GM19455 (cell line): ENCODE measurements around the gene CDC25B.
"Not testable (repeated sequence)": the region's sequence is repeated elsewhere in the genome, so short reads cannot be mapped to it uniquely, and the experiment has no call there.

ENCODE experiments used
- ATAC-seq: cut with Tn5 transposase; IDR thresholded peaks from one replicate; pipeline ENCODE4 v1.9.1; 2021; ENCODE audit not compliant: unreplicated experiment

The CDC25B gene

DNA sequence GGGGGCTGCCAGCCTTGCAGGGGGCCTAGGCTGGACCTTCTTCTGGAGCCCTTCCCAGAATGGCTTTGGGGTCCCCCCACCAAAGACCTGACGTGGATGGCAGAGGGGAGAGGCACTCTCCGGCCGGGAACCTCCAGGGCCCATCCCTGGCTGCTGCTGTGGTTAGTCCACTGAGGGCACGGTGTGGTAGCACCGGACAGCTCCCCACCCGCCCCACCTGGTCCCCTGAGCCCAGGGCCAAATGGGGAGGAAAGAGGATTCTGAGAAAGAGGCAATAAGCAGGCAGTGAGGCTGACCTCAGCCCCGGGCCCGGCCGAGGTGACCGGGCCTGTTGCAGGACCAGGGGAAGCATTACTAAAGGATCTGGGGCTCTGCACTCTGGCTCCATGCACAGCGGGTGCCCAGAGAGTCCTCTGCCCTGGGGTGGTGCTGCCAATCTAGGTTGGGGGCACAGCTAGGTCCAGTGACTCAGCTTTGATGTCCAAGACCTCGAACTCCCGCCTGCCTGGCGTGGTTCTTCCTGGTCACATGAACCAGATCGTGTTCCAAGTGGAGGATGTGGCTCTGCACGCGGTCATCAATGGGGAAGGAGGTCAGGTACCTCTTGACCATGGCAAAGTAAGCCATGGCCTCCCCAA lies 11.8 kb upstream of the CDC25B start:
- no peak for ATAC-seq

DNA sequence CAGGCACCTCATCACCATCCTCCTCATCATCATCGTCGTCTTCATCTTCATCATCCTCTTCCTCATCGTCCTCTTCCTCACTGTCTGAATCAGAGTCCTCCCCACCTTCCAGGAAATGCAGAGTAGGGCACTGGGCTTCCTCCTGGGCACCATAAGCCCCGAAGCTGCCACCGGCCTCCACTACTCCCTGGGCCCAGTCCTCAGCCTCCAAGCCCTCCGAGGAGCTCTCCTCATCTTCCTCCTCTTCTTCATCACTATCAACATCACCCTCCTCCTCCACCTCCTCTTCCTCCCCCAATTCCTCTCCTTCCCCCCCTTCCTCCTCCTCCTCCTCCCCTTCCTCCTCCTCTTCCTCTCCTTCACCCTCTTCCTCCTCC lies 11.3 kb upstream of the CDC25B start:
- no peak for ATAC-seq

DNA sequence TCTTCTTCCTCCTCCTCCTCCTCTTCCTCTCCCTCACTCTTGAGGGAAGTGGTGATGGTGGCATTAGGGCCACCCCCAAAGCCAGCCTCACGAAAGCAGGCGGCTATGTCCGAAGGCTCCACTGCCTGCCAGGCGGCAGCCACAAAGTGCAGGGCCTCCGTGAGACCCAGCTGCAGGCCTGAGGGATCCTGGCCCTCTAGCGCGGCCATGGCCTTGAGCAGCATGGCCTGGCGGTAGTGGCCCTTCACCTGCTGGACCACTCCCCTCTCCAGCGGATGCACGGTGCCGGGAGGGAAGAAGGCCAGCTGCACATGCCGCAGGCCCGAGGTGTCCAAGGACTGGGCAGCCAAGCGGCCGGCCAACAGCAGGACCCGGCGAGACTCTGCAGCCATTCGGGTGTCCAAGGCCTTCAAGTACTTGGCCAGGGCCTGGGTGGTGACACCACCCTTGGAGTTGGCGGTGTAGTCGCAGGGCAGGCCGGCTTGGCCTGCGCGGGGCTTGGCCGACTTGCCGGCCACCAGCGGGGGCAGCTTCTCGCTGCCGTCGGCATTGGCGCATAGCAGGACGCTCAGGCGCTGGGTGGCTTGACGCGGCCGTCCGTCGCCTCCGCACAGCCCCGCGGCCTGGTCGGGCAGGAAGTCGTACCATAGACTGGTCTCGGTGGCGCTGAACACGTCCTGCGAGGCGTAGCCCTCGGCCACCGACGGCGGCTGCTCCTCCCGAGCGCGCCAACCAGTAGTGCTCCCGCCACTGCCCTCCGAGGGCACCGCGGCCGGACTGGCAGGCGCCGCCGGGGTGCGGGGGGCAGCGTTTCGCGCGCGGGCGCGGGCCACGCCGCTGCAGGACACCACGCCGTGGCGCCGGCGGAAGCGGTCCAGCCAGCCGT lies 10.6 kb upstream of the CDC25B start:
- no peak for ATAC-seq

DNA sequence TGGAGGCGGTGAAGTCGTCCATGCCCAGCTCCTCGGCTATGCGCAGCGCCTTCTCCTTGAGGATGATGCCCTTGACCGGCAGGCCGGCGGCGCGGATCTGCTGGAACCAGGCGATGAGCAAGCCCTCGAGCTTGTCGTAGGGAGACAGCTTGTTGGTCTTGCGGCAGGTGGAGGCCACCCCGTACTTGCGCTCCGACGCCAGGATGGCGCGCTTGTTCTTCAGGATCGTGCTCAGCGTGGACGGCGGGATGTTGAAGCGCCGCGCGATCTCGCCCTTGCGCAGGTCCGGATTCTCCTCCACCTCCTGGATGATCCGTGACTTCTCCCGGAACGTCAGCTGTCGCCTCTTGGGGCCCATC lies 10.0 kb upstream of the CDC25B start:
- ATAC-seq: peak; percentile 32

DNA sequence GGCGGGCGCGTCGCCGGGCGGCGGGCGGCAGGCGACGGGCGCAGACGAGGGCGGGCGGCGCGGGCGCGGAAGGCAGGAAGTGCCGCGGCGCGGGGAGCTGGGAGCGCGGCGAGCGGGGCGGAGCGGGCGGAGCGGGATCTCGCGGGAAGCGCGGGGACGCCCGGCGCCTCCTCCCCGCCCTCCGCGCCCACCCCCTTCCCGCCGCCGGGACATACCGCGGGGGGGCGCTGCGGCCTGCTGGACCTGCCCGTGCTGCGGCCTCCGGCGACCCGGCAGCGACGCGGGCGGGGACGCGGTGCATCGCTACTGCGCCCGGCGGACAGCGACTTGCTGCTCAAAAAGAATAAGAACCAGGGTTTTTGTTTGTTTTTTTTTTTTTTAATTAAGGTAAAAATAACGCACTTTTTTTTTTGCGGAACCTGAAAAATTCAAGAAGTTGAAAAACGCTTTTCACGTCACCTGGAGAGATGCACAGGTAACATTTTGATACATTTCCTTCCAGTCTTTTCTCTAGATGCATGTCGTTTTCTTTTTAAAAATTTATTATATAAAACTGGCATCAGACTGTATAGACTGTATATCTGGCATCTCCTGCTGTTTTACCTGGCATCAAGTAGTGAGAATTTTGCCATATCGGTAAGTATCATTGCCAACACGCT lies 9.3 kb upstream of the CDC25B start, which contains the start of gene CENPB:
Gene CENPB (minus strand): TSS at position 76 of the 659 bp plus-strand sequence. CDS start 257 bp downstream, outside the sequence.
- ATAC-seq: peak; percentile 77

DNA sequence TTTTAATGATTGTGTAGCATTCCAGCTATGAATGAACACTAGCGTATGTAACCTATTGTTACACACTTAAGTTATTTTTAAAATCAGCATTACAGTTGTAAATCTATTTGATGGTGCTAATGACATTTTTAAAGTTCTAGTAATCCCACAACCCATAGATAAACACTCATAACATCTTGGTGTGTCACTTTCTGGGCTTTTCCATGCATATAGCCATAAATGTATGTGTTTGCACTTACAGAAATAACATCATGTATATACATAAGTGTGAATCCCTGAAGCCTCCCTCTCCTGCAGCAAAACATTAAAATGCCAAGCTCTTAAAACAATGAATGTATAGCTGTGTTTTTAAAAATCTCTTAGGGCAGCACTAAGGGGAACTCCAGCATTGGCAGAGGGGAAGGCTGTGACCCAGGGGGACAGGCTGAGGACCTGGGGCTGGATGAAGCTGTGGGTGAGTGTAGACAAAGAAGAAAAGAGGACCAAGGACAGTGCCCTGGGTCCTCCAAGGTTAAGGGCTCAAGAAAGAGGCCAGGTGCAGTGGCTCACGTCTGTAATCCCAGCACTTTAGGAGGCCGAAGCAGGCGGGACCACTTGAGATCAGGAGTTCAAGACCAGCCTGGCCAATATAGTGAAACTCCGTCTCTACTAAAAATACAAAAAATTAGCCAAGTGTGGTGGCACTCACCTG lies 8.6 kb upstream of the CDC25B start:
- ATAC-seq: no peak

DNA sequence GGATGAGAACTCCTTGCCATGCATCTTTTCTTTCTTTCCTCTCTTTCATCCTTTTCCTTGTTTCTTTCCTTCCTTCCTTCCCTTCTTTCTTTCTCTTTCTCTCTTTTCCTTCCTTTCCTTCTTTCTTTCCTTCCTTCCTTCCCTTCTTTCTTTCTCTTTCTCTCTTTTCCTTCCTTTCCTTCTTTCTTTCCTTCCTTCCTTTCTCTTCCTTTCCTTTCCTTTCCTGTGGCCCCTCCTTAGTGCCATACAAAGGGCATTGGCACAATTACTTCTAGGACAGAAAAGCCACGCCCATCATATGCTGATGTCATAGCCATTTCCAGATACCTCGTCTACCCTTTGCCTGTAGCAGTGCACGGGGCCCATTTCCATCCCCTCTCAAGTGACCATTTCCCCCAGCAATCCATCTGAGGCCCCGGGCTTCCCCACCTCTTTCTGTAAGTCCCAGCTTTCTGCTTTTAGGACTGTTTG lies 7.4 kb upstream of the CDC25B start:
- no peak for ATAC-seq

DNA sequence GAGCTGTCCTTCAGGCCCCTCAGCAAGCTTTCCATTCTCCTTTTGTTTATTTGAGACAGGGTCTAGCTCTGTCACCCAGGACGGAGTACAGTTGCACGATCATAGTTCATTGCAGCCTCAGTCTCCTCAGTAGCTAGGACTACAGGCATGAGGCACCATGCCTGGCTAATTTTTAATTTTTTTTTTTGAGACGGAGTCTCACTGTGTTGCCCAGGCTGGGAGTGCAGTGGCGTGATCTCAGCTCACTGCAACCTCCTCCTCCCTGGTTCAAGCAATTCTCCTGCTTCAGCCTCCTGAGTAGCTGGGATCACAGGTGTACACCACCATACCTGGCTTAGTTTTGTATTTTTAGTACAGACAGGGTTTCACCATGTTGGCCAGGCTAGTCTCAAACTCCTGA lies 6.9 kb upstream of the CDC25B start:
- ATAC-seq: not testable (repeated sequence)

DNA sequence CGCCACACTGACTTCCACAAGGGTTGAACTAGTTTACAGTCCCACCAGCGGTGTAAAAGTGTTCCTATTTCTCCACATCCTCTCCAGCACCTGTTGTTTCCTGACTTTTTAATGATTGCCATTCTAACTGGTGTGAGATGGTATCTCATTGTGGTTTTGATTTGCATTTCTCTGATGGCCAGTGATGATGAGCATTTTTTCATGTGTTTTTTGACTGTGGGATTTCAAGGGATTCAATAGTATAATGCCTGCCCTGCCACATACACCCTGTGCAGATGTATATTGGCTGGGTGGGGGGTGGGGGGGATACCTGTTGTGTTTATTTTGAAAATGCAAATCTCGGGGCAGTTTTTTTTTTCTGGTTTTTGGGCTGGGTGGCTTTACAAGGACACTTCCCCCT lies 1.9 kb upstream of the CDC25B start:
- not testable (repeated sequence) for ATAC-seq

DNA sequence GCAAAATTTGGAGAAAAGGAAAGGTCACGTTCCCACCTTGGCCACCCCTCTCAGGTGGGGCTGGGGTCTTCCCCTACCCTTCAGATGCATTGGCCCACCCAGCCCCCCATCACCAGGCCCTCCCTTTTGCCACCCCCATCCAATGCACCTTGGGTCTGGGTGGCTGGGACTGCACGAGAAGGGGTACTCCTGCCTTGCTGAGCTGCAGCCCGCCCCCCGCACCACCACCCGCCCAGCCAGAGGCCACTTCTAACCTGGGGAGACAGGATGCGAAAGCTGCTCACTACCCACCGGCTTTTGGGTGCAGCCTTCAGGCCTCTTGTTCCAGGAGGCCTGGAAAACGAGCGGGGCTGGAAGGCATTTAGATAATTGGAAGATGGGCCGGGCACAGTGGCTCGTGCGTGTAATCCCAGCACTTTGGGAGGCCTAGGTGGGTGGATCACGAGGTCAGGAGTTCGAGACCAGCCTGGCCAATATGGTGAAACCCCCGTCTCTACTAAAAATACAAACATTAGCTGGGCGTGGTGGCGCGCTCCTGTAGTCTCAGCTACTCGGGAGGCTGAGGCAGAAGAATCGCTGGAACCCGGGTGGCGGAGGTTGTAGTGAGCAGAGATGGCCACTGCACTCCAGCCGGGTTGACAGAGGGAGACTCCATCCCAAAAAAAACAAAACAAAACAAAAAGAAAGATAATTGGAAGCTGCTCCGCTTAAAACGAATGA lies 1.2 kb upstream of the CDC25B start:
- no peak for ATAC-seq

DNA sequence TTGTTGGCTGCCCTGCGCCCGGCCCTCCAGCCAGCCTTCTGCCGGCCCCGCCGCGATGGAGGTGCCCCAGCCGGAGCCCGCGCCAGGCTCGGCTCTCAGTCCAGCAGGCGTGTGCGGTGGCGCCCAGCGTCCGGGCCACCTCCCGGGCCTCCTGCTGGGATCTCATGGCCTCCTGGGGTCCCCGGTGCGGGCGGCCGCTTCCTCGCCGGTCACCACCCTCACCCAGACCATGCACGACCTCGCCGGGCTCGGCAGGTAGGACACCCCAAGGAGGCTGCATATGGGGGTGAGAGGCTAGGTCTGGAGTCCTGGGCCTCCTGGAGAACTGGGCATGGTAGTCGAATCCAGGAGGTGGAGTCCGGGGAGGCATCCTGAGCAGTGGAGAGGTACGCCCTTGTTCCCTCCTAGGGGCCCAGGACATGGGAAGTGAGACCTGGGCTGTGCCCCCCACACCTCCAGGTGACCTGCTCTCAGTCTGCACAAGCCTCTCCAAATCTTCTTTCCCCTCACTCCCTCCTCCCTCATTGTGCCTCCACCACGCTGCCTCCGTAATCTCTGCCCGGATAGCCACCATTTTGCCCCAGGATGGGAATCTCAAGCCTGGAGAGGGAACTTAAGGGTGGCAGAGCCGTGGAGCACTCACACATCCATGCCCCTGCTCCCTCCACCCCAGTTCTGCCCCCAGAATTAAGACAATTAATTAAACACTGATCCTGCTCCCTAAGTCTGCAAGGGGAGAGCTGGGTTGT lies 541 bp downstream of the CDC25B start:
- ATAC-seq: no peak

DNA sequence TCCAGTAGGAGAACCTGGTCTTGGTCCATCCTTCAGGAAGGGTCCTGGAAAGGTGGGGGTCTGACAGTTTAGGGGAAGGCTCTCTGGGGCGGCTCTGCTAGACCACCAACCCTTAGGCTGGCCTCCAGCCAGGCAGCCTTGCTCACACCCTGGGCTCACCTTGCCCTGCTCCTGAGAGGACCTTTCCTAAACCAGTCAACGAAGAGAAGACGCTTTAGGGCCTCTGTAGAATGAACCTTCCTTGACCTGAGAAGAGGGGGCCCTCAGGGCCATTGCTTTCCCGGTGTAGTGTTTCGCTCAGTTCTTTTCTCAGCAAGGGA lies 1.1 kb downstream of the CDC25B start:
- no peak for ATAC-seq

DNA sequence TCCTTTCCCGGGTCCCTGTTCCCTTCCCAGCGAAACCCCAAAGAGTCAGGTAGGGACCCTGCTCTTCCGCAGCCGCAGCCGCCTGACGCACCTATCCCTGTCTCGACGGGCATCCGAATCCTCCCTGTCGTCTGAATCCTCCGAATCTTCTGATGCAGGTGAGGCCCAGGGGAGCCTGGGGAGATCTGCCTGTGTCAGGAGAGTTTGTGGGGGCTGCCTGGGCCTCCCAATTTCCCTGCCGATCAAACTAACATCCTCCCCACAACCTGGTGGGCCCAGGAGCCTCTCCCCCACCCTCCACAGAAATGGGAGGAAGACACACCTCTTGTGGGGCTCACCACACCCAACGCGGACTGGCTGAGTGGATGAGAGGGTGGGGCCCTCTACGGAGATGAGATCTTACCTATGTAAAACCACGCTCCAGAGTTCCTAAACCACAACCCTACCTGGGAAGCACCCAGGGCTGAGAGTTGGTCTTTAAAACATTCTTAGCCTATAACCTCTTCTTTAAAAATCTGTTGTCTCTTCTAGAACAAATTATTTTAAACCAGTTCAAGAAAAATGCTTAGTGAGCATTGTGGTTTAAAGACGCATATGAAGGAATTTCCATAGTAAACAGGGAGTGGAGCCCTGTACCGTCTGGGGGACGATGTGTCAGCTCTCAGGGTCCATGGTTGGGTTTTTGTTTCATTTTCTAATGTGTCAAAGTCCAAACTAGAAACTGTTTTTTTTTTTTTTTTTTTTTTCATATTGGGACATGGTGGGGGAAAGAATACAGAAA lies 1.7 kb downstream of the CDC25B start:
- ATAC-seq: no peak

DNA sequence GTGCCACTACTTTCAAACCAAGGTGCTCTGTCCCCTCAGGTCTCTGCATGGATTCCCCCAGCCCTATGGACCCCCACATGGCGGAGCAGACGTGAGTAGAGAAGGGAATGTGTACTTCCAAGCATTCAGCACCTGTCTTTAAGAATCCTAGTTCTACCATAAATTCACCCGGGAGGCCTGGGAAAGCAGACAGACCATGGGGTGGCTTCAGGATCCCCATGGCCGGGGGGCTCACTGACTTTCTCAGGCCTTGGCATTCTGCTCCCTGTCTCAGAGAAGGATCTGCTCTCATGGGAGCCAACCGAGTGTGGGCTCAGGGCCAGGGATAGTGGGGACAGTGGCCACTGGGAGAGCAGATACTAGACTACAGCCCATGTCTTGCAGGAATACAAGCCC lies 2.3 kb downstream of the CDC25B start:
- ATAC-seq: no peak

DNA sequence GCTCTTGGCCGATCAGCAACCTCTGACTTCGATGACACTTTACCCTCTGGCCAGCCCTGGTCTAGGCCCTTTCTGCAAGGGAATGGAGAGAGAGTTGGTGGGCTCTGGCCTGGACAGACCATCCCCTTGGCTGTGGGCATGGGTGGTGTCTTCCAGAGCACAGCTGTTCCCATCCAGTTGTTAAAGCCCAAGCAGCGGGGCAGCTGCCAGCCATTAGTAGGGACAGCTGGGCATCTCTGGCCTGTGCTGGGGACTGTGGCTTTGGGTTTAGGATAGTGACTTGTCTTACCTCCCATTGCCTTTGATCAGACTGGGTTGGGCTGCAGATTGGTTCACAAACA lies 2.8 kb downstream of the CDC25B start:
- no peak for ATAC-seq

DNA sequence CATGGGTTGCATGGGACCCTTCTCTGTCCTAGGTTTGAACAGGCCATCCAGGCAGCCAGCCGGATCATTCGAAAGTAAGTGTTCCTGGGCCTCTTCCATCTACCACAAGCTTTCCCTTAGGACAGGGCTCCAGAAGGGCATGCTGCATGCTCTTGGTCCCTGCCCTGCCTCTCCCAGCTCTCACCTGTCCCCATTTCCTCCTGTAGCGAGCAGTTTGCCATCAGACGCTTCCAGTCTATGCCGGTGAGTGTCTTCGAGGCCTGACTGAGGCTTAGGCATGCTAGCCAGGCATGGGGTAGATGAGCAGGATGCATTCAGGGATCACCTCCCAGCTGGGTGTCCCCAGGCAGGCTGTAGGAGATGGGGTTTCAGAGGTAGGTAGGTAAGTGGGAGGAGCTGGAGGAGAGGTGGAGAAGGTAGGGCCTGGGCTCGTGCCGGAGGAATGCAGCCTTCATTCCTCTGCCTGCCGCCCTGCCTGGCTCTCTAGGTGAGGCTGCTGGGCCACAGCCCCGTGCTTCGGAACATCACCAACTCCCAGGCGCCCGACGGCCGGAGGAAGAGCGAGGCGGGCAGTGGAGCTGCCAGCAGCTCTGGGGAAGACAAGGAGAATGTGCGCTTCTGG lies 4.3 kb downstream of the CDC25B start:
- ATAC-seq: no peak

DNA sequence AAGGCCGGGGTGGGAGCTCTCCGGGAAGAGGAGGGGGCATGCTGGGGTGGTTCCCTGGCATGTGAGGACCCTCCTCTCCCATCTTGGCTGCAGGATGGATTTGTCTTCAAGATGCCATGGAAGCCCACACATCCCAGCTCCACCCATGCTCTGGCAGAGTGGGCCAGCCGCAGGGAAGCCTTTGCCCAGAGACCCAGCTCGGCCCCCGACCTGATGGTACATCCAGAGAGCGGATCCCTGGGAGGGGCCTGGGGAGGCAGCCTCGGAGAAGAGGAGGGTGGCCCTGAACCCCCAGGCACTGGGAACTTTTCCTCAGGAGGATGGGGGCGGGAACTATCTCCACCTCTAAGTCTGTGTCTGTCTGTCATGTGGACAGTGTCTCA lies 4.8 kb downstream of the CDC25B start:
- no peak for ATAC-seq

DNA sequence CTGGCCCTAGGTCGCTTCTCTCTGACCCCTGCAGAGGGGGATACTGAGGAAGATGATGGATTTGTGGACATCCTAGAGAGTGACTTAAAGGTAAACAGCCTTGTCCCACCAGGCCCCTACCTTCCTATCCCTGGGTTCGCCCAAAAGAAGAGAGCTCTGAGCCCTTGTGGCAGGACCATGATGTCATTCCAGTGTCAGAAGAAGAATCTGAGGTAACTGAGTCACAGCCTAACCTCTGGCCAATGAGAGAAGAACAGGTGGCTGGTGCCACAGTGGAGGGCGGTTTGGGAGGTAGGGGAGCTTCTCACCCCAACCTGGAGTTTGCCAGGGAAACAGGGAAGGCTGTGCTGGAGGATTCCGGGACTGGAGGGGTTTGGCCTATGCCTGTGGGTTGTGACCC lies 5.2 kb downstream of the CDC25B start:
- ATAC-seq: no peak

DNA sequence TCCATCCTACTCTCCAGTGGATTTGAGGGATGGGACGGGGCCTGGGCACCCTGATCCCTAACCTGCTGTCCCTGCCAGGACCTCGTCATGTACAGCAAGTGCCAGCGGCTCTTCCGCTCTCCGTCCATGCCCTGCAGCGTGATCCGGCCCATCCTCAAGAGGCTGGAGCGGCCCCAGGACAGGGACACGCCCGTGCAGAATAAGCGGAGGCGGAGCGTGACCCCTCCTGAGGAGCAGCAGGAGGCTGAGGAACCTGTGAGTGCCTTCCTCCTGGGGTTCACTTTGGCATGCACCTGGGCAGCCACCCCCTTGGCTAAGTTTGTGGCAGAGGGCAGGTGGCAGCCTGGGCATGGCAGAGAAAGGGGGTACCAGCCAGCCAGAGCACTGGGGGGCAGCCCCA lies 5.7 kb downstream of the CDC25B start:
- ATAC-seq: no peak
